Activated CD4-positive, alpha-beta T cell treated with anti-CD3 and anti-CD28 coated beads, Interleukin-2, amount 50 U/mL, for 16 hours (primary cell): Measurements from ENCODE around the gene ITPKC.
"Not testable (repeated sequence)": the region's sequence is repeated elsewhere in the genome, so short reads cannot be mapped to it uniquely, and the experiment has no call there.

Experiments
- DNase-seq: peaks from one replicate; pipeline ENCODE4 v3.0.0-alpha.2; 2020

Gene ITPKC

DNA sequence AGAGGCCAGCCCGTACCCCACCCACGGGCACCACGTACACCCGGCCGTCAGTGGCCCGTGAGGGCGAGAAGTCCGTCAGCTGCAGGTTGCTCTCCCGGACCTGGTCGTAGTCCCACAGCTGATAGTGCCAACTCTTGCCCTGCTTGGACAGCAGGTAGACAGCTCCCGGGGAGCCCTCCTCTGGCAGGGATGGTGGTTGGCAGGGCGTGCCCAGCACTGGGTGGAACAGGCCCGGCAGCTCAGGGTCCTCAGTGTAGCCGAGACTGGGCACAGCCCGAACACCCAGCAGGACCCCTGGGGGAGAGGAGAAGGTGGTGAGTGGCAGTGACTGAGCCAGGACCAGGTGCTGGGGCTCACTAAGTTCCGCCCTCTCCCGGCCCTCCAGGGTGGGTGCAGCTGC is 25.6 kb downstream of the ITPKC start:
- DNase-seq = no peak

- DNase-seq = no peak
Measured at GRCh38 chr19:40742886-40743285, 26.0 kb downstream of the ITPKC start.

GRCh38 chr19:40743926-40744325 is 27.0 kb downstream of the ITPKC start:
- no peak for DNase-seq

DNA sequence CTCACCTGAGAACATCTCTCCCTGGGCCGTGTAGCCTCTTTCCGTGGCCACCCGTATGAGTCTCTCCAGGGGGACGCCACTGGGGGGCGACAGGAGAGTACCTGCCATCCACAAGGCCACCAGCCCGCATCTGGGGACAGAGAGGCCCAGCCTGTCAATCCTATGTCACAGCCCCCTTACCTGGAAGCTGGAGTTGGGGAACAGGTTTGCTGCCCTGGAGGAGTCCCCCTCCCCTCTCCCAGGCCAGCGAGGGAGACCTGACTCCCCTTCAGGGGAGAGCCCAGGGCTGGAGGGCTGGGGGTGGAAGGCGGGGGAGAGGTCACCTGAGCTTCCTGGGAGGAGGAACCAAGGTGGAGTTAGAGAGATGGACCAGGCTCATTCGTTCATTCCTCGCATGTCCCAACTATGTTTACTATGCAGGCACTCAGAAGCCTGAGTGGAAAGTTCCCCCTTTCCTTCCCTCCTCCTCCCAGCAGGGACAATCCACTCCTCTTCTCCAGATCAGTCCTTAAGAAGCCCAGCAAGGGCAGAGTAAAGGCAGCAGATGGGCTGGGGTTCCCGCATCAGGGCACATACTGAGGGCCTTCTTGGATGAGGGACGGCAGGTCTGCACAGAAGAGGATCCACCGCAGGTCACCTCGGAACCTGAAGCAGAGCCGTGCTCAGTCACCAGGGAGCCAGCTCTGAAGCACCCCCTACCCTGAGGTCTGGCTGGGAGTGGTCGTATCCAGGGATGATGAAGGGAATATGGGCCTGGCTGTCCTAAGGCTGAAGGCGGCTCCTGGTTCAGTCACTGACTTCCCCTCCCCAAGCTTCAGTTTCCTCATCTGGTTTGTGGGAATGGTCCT is 27.9 kb downstream of the ITPKC start:
- no peak for DNase-seq

DNA sequence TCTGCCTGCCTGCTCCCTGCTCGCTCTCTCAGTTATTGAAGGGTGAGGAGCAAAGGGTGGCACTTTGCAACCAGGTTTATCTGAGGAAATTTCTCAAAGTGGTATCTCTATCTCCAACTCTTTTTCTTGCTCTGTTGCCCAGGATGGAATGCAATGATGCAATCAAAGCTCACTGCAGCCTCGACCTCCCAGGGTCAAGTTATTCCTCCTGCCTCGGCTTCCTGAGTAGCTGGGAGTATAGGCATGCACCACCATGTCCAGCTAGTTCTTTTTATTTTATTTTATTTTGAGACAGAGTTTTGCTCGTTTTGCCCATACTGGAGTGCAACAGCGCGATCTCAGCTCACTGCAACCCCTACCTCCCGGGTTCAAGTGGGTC is 28.5 kb downstream of the ITPKC start:
- DNase-seq = no peak

DNA sequence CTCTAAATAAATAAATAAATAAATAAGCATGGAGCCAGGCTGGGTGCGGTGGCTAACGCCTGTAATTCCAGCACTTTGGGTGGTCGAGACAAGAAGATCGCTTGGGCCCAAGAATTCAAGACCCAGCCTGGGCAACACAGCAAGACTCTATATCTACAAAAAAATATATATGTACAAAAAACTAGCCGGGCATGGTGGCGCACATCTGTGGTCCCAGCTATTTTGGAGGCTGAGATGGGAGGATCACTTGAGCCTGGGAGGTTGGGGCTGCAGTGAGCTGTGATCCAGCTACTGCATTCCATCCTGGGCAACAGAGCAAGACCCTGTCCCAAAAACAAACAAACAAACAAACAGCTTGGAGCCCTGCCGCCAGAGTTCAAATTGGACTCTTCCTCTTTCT is 30.6 kb downstream of the ITPKC start:
- DNase-seq = no peak

DNA sequence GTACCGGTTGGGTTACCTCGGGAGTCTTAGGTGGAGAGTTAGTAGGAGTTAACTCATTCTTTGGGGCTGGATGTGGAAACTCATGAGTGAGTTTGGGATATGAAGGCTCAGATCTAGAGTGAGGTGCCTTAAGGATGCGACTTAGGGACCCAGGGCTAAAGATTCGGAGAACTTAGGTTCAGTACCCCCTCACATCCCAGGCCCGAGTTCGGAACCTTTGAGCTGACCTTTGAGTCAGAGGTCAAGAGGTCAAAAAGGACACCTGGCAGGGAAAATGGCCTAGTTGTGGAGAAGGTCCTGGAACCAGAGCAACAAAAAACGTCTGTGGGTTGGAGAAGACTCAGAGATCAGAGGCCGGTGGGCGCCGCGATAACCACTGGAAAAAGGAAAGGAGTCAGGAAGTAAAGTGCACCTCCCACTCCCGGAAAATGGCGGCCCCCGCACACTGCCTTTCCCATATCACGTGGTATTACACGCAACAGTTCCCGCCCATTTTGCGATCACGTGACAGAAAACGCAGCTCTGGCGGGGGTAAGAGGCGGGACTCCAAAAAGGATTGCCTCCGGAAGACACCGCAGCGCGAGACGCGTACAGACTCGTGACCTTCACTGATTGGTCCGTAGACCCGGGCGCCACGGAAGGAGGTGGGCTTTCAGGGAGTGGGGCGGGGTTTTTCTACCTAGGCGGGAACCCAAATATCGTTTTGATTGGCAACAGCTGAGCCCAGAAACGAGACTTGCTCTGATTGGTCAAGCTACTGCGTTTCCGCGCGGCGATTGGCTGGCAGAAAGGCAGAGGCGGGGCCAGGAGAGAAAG is 33.4 kb downstream of the ITPKC start, which contains the start of gene ACTMAP:
ACTMAP (minus strand) TSS at position 420 of the 816 bp plus-strand sequence. CDS start 674 bp downstream, outside the sequence.
- DNase-seq = peak; percentile 100

GRCh38 chr19:40750874-40751537 is 34.1 kb downstream of the ITPKC start, which contains the start of gene SNRPA:
Gene SNRPA (plus strand): TSS chr19:40751203. CDS start chr19:40751409, 206 bp downstream.
- peak; percentile 98 for DNase-seq

DNA sequence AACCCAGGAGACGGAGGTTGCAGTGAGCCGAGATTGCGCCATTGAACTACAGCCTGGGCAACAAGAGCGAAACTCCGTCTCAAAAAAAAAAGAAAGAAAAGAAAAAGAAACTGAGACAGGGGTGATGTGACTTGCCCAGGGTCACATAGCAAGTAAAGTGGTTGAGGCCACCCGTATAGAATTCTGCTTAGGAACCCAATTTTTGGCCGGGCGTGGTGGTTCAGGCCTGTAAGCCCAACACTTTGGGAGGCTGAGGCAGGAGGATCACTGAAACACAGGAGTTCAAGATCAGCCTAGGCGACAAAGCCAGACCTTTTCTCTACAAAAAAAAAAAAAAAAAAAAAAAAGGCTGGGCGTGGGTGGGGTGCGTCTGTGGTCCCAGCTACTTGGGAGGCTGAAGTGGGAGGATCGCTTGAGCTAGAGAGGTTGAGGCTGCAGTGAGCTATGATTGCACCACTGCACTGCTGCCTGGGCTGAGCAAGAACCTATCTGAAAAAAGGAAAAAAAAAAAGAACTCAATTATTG is 35.4 kb downstream of the ITPKC start:
- no peak for DNase-seq

- DNase-seq = peak; percentile 77
Measured at GRCh38 chr19:40754611-40755247, 37.8 kb downstream of the ITPKC start.

GRCh38 chr19:40755248-40755624 is 38.3 kb downstream of the ITPKC start:
- no peak for DNase-seq

GRCh38 chr19:40755791-40756190 is 38.9 kb downstream of the ITPKC start:
- no peak for DNase-seq

DNA sequence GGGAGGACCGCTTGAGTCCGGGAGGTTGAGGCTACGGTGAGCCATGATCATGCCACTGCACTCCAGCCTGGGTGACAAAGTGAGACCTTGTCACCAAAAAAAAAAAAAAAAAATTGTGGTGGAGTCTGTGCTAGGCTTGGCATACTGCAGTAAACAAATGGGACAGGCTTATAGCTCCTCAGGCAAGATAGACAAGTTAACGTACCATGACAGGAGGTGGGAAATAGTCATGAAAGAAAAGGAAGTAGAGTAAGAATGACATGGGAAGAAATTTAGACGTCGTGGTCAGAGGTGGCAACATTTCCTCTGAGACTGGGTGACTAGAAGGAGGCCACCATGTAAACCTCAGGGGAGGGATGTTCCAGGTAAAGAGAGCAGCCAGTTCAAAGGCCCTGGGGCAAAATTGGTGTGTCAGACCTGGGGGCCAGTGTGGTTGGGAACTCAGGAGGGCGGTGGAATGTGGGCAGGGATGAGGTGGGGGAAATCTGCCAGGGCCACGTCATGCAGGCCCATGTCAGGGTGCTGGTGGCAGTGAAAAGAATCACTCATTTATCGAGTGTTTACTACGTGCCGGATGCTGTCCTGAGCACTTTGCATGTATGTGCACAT is 39.7 kb downstream of the ITPKC start:
- peak; percentile 37 for DNase-seq

DNA sequence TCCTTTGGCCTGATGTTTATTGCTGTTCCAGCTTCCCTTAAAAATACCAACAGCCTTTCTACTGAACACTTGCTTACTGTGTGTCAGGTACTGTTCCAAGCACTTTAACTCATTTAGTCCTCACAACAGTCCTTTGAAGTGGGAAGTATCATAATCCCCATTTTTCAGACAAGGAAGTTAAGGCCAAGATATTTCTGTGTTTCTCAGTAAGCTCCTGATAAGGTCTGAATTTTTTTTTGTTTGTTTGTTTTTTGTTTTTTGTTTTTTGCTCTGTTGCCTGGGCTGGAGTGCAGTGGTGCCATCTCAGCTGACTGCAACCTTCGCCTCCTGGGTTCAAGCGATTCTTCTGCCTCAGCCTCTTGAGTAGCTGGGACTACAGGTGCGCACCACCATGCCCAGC is 41.6 kb downstream of the ITPKC start:
- DNase-seq = no peak

- DNase-seq = no peak
Measured at GRCh38 chr19:40759352-40759751, 42.4 kb downstream of the ITPKC start.

GRCh38 chr19:40762754-40763470 is 46.0 kb downstream of the ITPKC start:
- no peak for DNase-seq

- DNase-seq = no peak
Measured at GRCh38 chr19:40763526-40763925, 46.6 kb downstream of the ITPKC start.

DNA sequence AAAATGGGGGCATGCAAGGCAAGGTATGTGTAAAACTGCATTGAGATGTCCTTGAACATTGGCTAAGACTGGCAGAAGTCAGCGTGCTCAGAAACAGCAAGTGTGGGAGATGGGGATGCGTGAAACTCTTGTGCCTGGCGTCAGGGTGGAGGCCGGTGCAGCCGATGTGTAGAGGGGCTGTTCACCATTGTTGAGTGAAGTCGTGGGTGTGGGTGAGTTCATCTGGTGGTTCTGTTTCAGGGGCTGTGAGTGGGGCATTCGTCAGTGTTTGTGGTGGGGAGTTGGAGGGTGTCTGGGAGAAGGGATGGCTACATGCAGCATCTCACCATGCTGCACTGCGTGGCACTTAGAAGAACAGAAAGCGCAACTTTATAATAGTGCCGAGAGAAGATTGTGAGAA is 47.1 kb downstream of the ITPKC start:
- DNase-seq = no peak

DNA sequence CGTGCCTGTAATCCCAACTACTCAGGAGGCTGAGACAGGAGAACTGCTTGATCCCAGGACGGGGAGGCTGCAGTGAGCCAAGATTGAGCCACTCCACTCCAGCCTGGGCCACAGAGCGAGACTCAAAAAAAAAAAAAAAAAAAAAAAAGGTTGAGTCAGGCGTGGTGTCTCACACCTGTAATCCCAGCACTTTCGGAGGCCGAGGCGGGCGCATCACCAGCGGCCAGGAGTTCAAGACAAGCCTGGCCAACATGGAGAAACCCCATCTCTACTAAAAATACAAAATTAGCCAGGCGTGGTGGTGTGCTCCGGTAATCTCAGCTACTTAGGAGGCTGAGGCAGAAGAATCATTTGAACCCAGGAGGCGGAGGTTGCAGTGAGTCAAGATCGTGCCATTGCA is 49.5 kb downstream of the ITPKC start:
- DNase-seq = not testable (repeated sequence)

GRCh38 chr19:40768869-40769268 is 52.0 kb downstream of the ITPKC start:
- DNase-seq = no peak

GRCh38 chr19:40771101-40771862 is 54.4 kb downstream of the ITPKC start:
- not testable (repeated sequence) for DNase-seq
